Ascending aorta (tissue), 2 donors: ENCODE measurements around the gene MAP3K1. TPM values are rescaled to one million over a fixed set of nuclear protein-coding genes. Genes with fewer than 3 reads are reported as not detected.
A peak's percentile ranks its signal among the peaks of the same experiment; 100 is the strongest.

Experiments used
- DNase-seq, 2 donors: peaks; one replicate each; pipeline ENCODE4 v3.0.0-alpha.2; 2019; ENCODE audit warnings: low spot score in 2 of 2
- H3K27ac ChIP-seq, 2 donors: fragments of 200-600 bp; sonication (generic); one replicate each; pipeline ENCODE4 v1.5.1; 2016 to 2017; ENCODE audit warnings: mild to moderate bottlenecking in 1 of 2
- H3K27me3 ChIP-seq: fragments of 200-600 bp; sonication (generic); one replicate; pipeline ENCODE4 v1.5.1; 2017
- H3K36me3 ChIP-seq, 2 donors: fragments of 200-600 bp; sonication (generic); one replicate each; pipeline ENCODE4 v1.5.1; 2016
- H3K4me1 ChIP-seq, 2 donors: fragments of 200-600 bp; sonication (generic); one replicate each; pipeline ENCODE4 v1.5.1; 2016 to 2017; ENCODE audit warnings: mild to moderate bottlenecking in 1 of 2
- H3K4me3 ChIP-seq, 2 donors: fragments of 200-600 bp; sonication (generic); one replicate each; pipeline ENCODE4 v1.5.1; 2016 to 2017; ENCODE audit warnings: mild to moderate bottlenecking in 1 of 2
- H3K9me3 ChIP-seq, 2 donors: fragments of 200-600 bp; sonication (generic); one replicate each; pipeline ENCODE4 v1.5.1; 2016
- intact Hi-C: fragments of 100-400 bp; cut with DNase I; formaldehyde crosslinking; loops from one replicate; pipeline ENCODE4 v1.15.1; 2023
- total RNA-seq: library from RNA; depleted of rRNA; stranded (reverse); fragments of >200 nt; gene quantifications from one replicate; pipeline ENCODE4 v1.1.0, GENCODE V29; 2016
- TF ChIP-seq, protein P1 (sequence below), 3 experiments: fragments of 200-600 bp in 2 of 3; fragments of 450-650 bp in 1 of 3; sonication (generic) in 2 of 3; IDR thresholded peaks; one replicate each; pipeline ENCODE4 v1.5.1; 2016 to 2019; ENCODE audit warnings: antibody characterized with exemption in 3 of 3, mild to moderate bottlenecking in 1 of 3, moderate library complexity in 1 of 3

MAP3K1 gene
- total RNA-seq, 1 donor from 2014 or later, result 14.7 TPM

DNA sequence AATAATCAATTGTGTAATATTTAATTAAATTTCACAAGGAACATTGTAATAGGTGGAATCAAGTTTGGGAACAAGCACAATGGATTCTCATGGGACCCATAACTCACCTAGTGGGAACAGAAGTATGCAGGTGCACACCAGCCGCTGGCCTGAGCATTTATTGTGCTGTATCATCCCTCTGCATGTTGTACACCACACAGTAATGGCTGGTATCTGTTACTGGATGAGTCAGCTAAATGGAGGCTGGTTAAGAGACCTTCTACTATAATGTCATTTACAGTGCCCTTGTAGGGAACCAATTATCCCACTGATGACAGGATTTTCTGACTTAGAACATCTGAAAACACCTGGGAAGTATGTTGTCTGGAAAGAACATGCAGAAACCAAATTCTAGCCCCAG is 3.2 kb upstream of the MAP3K1 start:
- DNase-seq, result no peak
- H3K27ac ChIP-seq, result no peak overlapping the region
- H3K36me3 ChIP-seq, result no peaks in the 10 kb centered on the region
- H3K4me3 ChIP-seq, result no peak overlapping the region
- intact Hi-C loops, result loop anchor here (2.0 to 10.0 kb wide), 2 partner anchors 97 to 1637 kb away; partner anchors contain the start of genes CDC20B and SETD9
- H3K27me3 ChIP-seq, result no peaks in the 10 kb centered on the region
- H3K4me1 ChIP-seq, result peaks cover 0 to under 1% of the 10 kb centered on the region in 2 donors
- TF ChIP-seq, protein P1, sequence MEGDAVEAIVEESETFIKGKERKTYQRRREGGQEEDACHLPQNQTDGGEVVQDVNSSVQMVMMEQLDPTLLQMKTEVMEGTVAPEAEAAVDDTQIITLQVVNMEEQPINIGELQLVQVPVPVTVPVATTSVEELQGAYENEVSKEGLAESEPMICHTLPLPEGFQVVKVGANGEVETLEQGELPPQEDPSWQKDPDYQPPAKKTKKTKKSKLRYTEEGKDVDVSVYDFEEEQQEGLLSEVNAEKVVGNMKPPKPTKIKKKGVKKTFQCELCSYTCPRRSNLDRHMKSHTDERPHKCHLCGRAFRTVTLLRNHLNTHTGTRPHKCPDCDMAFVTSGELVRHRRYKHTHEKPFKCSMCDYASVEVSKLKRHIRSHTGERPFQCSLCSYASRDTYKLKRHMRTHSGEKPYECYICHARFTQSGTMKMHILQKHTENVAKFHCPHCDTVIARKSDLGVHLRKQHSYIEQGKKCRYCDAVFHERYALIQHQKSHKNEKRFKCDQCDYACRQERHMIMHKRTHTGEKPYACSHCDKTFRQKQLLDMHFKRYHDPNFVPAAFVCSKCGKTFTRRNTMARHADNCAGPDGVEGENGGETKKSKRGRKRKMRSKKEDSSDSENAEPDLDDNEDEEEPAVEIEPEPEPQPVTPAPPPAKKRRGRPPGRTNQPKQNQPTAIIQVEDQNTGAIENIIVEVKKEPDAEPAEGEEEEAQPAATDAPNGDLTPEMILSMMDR (IDR thresholded peaks at IDR 0.05), result no peak
- H3K9me3 ChIP-seq, result no peaks in the 10 kb centered on the region

DNA sequence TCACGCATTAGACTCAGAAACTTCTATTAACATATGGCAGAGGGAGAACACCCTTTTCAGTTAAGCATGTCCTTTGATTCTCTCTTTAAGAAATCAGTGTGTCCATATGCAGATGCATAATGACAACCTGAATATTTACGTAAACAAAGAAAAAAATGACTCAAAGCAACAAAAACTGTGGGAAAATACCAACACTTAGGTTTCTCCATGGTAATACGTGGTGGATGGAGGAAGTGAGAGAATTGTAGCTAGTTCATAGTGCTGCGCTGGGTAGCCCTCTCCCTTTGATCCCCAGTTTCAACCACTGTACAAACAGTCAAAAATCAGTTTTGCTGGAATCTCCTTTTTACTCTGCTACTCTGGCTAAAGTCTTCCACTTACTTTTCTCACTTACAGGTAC is 2.0 kb upstream of the MAP3K1 start:
- intact Hi-C loops, result loop anchor here (2.0 to 10.0 kb wide), 2 partner anchors 95 to 1639 kb away; partner anchors contain the start of genes CDC20B and SETD9
- no peak overlapping the region for H3K4me3 ChIP-seq
- TF ChIP-seq, protein P1 (IDR thresholded peaks at IDR 0.05), result no peak
- H3K27me3 ChIP-seq, result no peaks in the 10 kb centered on the region
- no peak for DNase-seq
- no peaks in the 10 kb centered on the region for H3K36me3 ChIP-seq
- H3K27ac ChIP-seq, result no peak overlapping the region
- H3K4me1 ChIP-seq, result peaks cover 0 to 11% of the 10 kb centered on the region in 2 donors
- no peaks in the 10 kb centered on the region for H3K9me3 ChIP-seq

DNA sequence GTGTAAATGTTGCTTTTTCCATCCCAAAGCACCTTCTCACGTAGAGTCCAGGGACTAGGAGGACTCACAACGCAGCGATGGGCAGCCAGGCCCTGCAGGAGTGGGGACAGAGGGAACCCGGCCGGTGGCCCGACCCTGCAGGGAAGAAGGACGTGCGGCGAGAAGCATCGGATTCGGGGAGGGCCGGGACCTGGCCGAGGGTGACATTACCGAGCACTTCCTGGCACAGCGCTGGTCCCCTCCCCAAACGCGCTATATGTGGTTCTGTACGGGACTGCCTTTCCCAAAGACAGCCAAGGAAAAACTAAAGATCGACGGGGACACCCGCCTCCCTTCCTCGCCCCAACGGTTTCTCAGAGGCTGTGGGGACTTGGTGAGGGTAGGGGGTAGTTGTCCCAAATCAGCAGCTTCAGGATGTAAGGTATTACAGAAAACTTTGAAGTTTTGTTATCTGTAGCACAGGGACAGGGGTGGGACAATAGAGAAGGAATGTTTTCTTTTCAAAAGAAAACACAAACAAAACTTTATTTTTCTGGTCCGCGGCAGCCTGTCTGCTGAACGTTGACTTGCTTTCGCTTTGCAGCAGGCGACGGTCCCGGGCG is 887 bp upstream of the MAP3K1 start:
- peak overlapping the region; percentile 91 to 97 for H3K4me3 ChIP-seq
- H3K36me3 ChIP-seq, result no peaks in the 10 kb centered on the region
- intact Hi-C loops, result loop anchor here (2.0 to 10.0 kb wide), 3 partner anchors 334 to 1640 kb away; partner anchors contain the start of genes CDC20B and IL6ST
- H3K27ac ChIP-seq, result peak overlapping the region; percentile 43 to 87
- no peak for DNase-seq
- peaks cover 0 to 19% of the 10 kb centered on the region in 2 donors for H3K4me1 ChIP-seq
- TF ChIP-seq, protein P1 (IDR thresholded peaks at IDR 0.05), result no peak
- no peaks in the 10 kb centered on the region for H3K27me3 ChIP-seq
- no peaks in the 10 kb centered on the region for H3K9me3 ChIP-seq

DNA sequence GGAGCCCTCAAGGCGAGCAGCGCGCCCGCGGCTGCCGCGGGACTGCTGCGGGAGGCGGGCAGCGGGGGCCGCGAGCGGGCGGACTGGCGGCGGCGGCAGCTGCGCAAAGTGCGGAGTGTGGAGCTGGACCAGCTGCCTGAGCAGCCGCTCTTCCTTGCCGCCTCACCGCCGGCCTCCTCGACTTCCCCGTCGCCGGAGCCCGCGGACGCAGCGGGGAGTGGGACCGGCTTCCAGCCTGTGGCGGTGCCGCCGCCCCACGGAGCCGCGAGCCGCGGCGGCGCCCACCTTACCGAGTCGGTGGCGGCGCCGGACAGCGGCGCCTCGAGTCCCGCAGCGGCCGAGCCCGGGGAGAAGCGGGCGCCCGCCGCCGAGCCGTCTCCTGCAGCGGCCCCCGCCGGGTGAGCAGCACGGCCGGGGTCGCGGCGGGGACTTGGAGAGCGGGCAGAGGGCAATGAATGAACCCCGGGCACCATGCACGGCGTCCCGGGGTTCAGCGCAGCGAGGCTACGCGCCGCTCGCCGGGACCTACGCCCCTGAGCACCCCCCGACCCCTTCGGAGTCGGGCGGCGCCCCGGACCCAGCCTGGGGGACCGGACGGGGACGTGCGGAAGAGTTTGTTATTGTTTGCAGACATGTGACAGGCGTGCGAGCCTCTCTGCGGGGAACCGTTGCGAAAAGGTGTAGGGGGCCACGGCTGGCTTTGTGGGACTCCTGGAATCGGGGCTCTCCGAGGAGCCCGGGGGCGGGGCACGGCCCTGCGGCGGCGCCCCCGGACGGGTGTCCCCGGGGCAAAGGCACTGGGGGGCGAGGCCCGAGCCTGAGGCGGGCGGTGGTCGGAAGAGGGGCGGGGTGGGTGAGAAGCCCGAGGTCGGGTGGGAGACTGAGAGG is 553 bp downstream of the MAP3K1 start:
- H3K4me3 ChIP-seq, result peak overlapping the region; percentile 91 to 97
- TF ChIP-seq, protein P1 (IDR thresholded peaks at IDR 0.05), result peak in 1 of 3 experiments; percentile 2
- intact Hi-C loops, result loop anchor here (2.0 to 10.0 kb wide), 5 partner anchors 136 to 1641 kb away; partner anchors contain the start of genes CDC20B, GPBP1, IL6ST and MIER3
- H3K27me3 ChIP-seq, result no peaks in the 10 kb centered on the region
- no peaks in the 10 kb centered on the region for H3K36me3 ChIP-seq
- DNase-seq, result peak in 1 of 2 donors; percentile 68
- peak overlapping the region; percentile 55 to 87 for H3K27ac ChIP-seq
- peaks cover 0 to 21% of the 10 kb centered on the region in 2 donors for H3K4me1 ChIP-seq
- no peaks in the 10 kb centered on the region for H3K9me3 ChIP-seq

DNA sequence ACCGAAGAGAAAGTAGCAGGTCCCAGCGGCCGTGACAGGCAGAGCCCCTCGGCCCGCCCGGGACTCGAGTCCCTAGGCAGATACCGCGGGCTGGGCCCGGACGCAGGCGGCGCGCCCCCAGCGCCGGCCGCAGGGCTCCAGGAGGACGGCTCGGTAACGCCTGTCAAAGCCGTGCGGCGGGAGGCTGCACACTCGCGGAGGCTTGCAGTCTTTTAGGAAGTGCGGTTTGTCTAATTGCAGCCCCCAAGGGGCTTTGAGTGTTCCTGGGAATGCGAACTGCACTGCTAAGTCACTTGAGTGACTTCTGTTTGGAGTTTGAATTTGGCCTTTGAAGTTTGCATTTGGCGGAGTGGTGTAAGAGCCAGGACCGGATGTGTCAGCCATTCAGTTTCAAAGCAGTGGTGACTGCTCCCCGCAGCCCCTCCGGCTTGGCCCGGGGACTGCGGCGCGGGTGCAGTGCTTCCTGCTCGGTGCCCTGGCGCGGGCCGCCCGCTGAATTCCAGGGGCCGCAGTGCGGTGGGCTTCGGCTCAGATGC is 1.3 kb downstream of the MAP3K1 start:
- TF ChIP-seq, protein P1 (IDR thresholded peaks at IDR 0.05), result no peak
- H3K4me1 ChIP-seq, result peaks cover 0 to 21% of the 10 kb centered on the region in 2 donors
- H3K4me3 ChIP-seq, result peak overlapping the region; percentile 91 to 97
- H3K27ac ChIP-seq, result peak overlapping the region; percentile 55 to 87
- no peaks in the 10 kb centered on the region for H3K9me3 ChIP-seq
- peak in 1 of 2 donors; percentile 82 for DNase-seq
- H3K27me3 ChIP-seq, result no peaks in the 10 kb centered on the region
- intact Hi-C loops, result loop anchor here (5.0 to 10.0 kb wide), 3 partner anchors 136 to 1642 kb away; partner anchors contain the start of genes CDC20B, GPBP1 and MIER3
- no peaks in the 10 kb centered on the region for H3K36me3 ChIP-seq
